Panc1 (cell line): ENCODE data around the gene APCDD1. TPM values are rescaled to one million over a fixed set of nuclear protein-coding genes. Genes with fewer than 3 reads are reported as not detected.
A peak's percentile ranks its signal among the peaks of the same experiment; 100 is the strongest.

Experiments
- ATAC-seq: fragments of 200-7000 bp; cut with Tn5 transposase; 2 replicates; pipeline ENCODE4 v1.9.1; 2020; ENCODE audit warnings: mild to moderate bottlenecking, moderate library complexity
- BruUV-seq: library from RNA; stranded (reverse); fragments of 400-500 nt; replicated peaks from 2 replicates; lab custom pipeline; 2021; lab: Mats Ljungman, UMichigan
- CTCF ChIA-PET: fragments of 300-600 bp; sonication (Branson Sonifier 250); formaldehyde crosslinking; loops from one replicate; lab custom pipeline; 2022; ENCODE audit warnings: antibody characterized with exemption; lab: Charles Lee
- POLR2A ChIA-PET: fragments of 300-600 bp; sonication (Branson Sonifier 250); formaldehyde crosslinking; loops from one replicate; lab custom pipeline; 2022; ENCODE audit warnings: antibody characterized with exemption; lab: Charles Lee
- DNase-seq: peaks from one replicate; pipeline ENCODE4 v3.0.0-alpha.2; 2010; ENCODE audit warnings: low read depth, low spot score
- H3K27ac ChIP-seq: 2 replicates; pipeline ENCODE4 v1.5.1; 2011; ENCODE audit warnings: mild to moderate bottlenecking, low read length, inconsistent platforms
- H3K27me3 ChIP-seq: fragments of 200-500 bp; sonication (Bioruptor generic); 2 replicates; pipeline ENCODE4 v1.6.0; 2014; ENCODE audit warnings: low read length, inconsistent platforms; ENCODE audit not compliant: control insufficient read depth, insufficient read depth
- H3K36me3 ChIP-seq: fragments of 200-500 bp; sonication (Bioruptor generic); 2 replicates; pipeline ENCODE4 v1.5.1; 2014; ENCODE audit warnings: inconsistent platforms, mild to moderate bottlenecking, low read length, moderate library complexity; ENCODE audit not compliant: control insufficient read depth, insufficient read depth
- H3K4me1 ChIP-seq: 2 replicates; pipeline ENCODE4 v1.5.1; 2011; ENCODE audit warnings: inconsistent platforms, mild to moderate bottlenecking, low read length, moderate library complexity; ENCODE audit not compliant: control insufficient read depth, insufficient read depth
- H3K4me3 ChIP-seq, 2 experiments: 2 replicates each; pipeline ENCODE4 v1.5.1; 2011 to 2012; ENCODE audit warnings: low read depth in 2 of 2, low read length in 2 of 2, mild to moderate bottlenecking in 2 of 2, inconsistent platforms in 1 of 2, moderate library complexity in 1 of 2
- H3K9me3 ChIP-seq: fragments of 200-500 bp; sonication (Bioruptor generic); 2 replicates; pipeline ENCODE4 v1.5.1; 2014; ENCODE audit warnings: low read depth, mild to moderate bottlenecking, inconsistent platforms, low read length, moderate library complexity; ENCODE audit not compliant: control insufficient read depth, insufficient read depth
- CTCF ChIP-seq: fragments of 450-650 bp; IDR thresholded peaks from 2 replicates; pipeline ENCODE4 v1.5.1; 2017; ENCODE audit warnings: mild to moderate bottlenecking
- POLR2AphosphoS5 ChIP-seq: IDR thresholded peaks from 2 replicates; pipeline ENCODE4 v1.6.1; 2012; ENCODE audit warnings: mild to moderate bottlenecking, low read depth, low read length, moderate library complexity
- REST ChIP-seq, 2 experiments: IDR thresholded peaks; 2 replicates each; pipeline ENCODE4 v1.6.1; 2011 to 2012; ENCODE audit warnings: low read depth in 2 of 2, control low read depth in 1 of 2, low read length in 1 of 2, mild to moderate bottlenecking in 1 of 2, moderate library complexity in 1 of 2; ENCODE audit not compliant: insufficient read depth in 1 of 2
- SIN3A ChIP-seq: IDR thresholded peaks from 2 replicates; pipeline ENCODE4 v1.6.1; 2012; ENCODE audit warnings: low read depth, mild to moderate bottlenecking, low read length, moderate library complexity, borderline replicate concordance; ENCODE audit not compliant: insufficient read depth
- TCF7L2 ChIP-seq: IDR thresholded peaks from 2 replicates; pipeline ENCODE4 v1.6.1; 2011; ENCODE audit warnings: mild to moderate bottlenecking, low read depth, low read length, inconsistent platforms
- in situ Hi-C: cut with HindIII; loops from 2 replicates; pipeline ENCODE4 v1.10.0; 2016; ENCODE audit warnings: low sequenced_read_pairs, low pct_unique_long_range_greater_than_20kb
- intact Hi-C: fragments of 100-400 bp; cut with micrococcal nuclease; formaldehyde crosslinking; loops from one replicate; pipeline ENCODE4 v1.10.0; 2022; ENCODE audit not compliant: unreplicated experiment
- total RNA-seq: library from RNA; stranded (reverse); gene quantifications from one replicate; pipeline ENCODE4 v1.2.1, GENCODE V29; 2021; ENCODE audit not compliant: unreplicated experiment

APCDD1 gene
- total RNA-seq, 1 experiment from 2014 or later = 0.36 TPM

- no peak overlapping the region for H3K27ac ChIP-seq
Observed at GRCh38 chr18:10518595-10519255, 64.3 kb downstream of the APCDD1 start.

GRCh38 chr18:10519366-10519765 lies 64.9 kb downstream of the APCDD1 start:
- TF ChIP-seq CTCF (no peak), POLR2AphosphoS5 (no peak), REST (IDR thresholded peaks at IDR 0.05; ENCODE audit: insufficient read depth in 1 of 2, low read depth in 2 of 2, low read length in 1 of 2) (no peak)
- no peak overlapping the region for H3K27ac ChIP-seq

More at GRCh38 chr18:10518595-10519255, 64.3 kb downstream of the APCDD1 start:
- TF ChIP-seq CTCF = 0 out of 2 replicates have a peak, but pooled peaks have one; percentile 8
- TF ChIP-seq SIN3A = no peak
- TF ChIP-seq TCF7L2 = no peak
- no peak for TF ChIP-seq REST (IDR thresholded peaks at IDR 0.05; ENCODE audit: insufficient read depth in 1 of 2, low read depth in 2 of 2, low read length in 1 of 2)
- TF ChIP-seq POLR2AphosphoS5 = no peak
- peaks cover 12% of the 10 kb centered on the region for H3K27me3 ChIP-seq
- intact Hi-C loops = no loop called here
- no peaks in the 10 kb centered on the region for H3K4me1 ChIP-seq
- ChIA-PET CTCF (interaction anchor here (0.5 kb wide), 1 partner anchor 81 kb away, joined by 3 read pairs; no protein-coding TSS in a partner anchor), POLR2A (no interaction called here)
- H3K36me3 ChIP-seq = no peaks in the 10 kb centered on the region
- no peak for ATAC-seq
- DNase-seq = no peak
- no TSS peak for BruUV-seq
- no peak overlapping the region for H3K4me3 ChIP-seq
- in situ Hi-C loops = no loop called here
- no peaks in the 10 kb centered on the region for H3K9me3 ChIP-seq

More at GRCh38 chr18:10519366-10519765, 64.9 kb downstream of the APCDD1 start:
- no peaks in the 10 kb centered on the region for H3K4me1 ChIP-seq
- H3K4me3 ChIP-seq = no peak overlapping the region
- no peaks in the 10 kb centered on the region for H3K9me3 ChIP-seq
- intact Hi-C loops = no loop called here
- CTCF ChIA-PET = no interaction called here
- no TSS peak for BruUV-seq
- POLR2A ChIA-PET = no interaction called here
- no peak for ATAC-seq
- no peaks in the 10 kb centered on the region for H3K36me3 ChIP-seq
- in situ Hi-C loops = no loop called here
- no peak for DNase-seq
- peaks cover 12% of the 10 kb centered on the region for H3K27me3 ChIP-seq
